ENCODE results near the gene PARD3.

DNA sequence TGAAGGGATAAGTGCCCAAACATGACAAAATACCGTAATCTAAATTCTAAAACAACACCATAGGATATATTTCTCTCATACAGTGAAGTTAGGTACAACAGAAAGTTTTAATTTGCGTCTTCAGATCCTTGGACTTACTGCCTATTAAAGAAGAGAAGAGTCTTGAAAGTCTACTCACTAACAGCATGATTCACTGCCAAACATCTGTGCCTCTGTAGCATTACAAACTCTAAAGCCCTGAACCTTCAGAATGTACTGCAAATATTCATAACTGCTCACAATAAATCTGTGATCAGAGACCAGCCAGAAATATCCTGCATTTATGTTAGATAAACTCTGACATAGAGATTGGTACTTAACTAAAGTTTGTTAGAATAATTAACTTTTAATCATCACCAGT is 365.3 kb downstream of the PARD3 start:
- TF ChIP-seq, protein P1, sequence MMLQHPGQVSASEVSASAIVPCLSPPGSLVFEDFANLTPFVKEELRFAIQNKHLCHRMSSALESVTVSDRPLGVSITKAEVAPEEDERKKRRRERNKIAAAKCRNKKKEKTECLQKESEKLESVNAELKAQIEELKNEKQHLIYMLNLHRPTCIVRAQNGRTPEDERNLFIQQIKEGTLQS (IDR thresholded peaks at IDR 0.05; ENCODE audit: borderline replicate concordance, extremely low read depth, low read depth, low read length) = no peak
- TF ChIP-seq CTCF (IDR thresholded peaks at IDR 0.05 in 2 of 3, conservative IDR thresholded peaks at IDR 0.05 in 1 of 3; ENCODE audit: control insufficient read depth in 2 of 3, extremely low read depth in 1 of 3, insufficient read depth in 1 of 3, low read depth in 3 of 3, low read length in 3 of 3) (no peak), LARP7 (IDR thresholded peaks at IDR 0.05) (no peak), RUNX3 (IDR thresholded peaks at IDR 0.05; ENCODE audit: low read length) (no peak), FOXM1 (IDR thresholded peaks at IDR 0.05; ENCODE audit: low read depth, low read length) (no peak), MYC (IDR thresholded peaks at IDR 0.05; ENCODE audit: insufficient read depth, insufficient read length, insufficient replicate concordance, low read length, severe bottlenecking) (no peak), CREB1 (IDR thresholded peaks at IDR 0.05; ENCODE audit: low read depth) (no peak)
- TF ChIP-seq, protein P2, sequence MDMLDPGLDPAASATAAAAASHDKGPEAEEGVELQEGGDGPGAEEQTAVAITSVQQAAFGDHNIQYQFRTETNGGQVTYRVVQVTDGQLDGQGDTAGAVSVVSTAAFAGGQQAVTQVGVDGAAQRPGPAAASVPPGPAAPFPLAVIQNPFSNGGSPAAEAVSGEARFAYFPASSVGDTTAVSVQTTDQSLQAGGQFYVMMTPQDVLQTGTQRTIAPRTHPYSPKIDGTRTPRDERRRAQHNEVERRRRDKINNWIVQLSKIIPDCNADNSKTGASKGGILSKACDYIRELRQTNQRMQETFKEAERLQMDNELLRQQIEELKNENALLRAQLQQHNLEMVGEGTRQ (IDR thresholded peaks at IDR 0.05; ENCODE audit: borderline replicate concordance, low read depth, low read length) = no peak
- TF ChIP-seq, protein P3, sequence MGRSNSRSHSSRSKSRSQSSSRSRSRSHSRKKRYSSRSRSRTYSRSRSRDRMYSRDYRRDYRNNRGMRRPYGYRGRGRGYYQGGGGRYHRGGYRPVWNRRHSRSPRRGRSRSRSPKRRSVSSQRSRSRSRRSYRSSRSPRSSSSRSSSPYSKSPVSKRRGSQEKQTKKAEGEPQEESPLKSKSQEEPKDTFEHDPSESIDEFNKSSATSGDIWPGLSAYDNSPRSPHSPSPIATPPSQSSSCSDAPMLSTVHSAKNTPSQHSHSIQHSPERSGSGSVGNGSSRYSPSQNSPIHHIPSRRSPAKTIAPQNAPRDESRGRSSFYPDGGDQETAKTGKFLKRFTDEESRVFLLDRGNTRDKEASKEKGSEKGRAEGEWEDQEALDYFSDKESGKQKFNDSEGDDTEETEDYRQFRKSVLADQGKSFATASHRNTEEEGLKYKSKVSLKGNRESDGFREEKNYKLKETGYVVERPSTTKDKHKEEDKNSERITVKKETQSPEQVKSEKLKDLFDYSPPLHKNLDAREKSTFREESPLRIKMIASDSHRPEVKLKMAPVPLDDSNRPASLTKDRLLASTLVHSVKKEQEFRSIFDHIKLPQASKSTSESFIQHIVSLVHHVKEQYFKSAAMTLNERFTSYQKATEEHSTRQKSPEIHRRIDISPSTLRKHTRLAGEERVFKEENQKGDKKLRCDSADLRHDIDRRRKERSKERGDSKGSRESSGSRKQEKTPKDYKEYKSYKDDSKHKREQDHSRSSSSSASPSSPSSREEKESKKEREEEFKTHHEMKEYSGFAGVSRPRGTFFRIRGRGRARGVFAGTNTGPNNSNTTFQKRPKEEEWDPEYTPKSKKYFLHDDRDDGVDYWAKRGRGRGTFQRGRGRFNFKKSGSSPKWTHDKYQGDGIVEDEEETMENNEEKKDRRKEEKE (IDR thresholded peaks at IDR 0.05) = no peak
- TF ChIP-seq, protein P4, sequence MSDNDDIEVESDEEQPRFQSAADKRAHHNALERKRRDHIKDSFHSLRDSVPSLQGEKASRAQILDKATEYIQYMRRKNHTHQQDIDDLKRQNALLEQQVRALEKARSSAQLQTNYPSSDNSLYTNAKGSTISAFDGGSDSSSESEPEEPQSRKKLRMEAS (IDR thresholded peaks at IDR 0.05; ENCODE audit: low read depth, low read length) = no peak
- TF ChIP-seq, protein P5, sequence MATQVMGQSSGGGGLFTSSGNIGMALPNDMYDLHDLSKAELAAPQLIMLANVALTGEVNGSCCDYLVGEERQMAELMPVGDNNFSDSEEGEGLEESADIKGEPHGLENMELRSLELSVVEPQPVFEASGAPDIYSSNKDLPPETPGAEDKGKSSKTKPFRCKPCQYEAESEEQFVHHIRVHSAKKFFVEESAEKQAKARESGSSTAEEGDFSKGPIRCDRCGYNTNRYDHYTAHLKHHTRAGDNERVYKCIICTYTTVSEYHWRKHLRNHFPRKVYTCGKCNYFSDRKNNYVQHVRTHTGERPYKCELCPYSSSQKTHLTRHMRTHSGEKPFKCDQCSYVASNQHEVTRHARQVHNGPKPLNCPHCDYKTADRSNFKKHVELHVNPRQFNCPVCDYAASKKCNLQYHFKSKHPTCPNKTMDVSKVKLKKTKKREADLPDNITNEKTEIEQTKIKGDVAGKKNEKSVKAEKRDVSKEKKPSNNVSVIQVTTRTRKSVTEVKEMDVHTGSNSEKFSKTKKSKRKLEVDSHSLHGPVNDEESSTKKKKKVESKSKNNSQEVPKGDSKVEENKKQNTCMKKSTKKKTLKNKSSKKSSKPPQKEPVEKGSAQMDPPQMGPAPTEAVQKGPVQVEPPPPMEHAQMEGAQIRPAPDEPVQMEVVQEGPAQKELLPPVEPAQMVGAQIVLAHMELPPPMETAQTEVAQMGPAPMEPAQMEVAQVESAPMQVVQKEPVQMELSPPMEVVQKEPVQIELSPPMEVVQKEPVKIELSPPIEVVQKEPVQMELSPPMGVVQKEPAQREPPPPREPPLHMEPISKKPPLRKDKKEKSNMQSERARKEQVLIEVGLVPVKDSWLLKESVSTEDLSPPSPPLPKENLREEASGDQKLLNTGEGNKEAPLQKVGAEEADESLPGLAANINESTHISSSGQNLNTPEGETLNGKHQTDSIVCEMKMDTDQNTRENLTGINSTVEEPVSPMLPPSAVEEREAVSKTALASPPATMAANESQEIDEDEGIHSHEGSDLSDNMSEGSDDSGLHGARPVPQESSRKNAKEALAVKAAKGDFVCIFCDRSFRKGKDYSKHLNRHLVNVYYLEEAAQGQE (IDR thresholded peaks at IDR 0.05; ENCODE audit: low read depth, low read length) = no peak

All from GM12878 (cell line).